H1 (cell line): Measurements from ENCODE around the gene CCNC. TPM values are rescaled to one million over a fixed set of nuclear protein-coding genes. Genes with fewer than 3 reads are reported as not detected.

ENCODE experiments used
- CTCF ChIA-PET: fragments of 300-600 bp; sonication (Branson Sonifier 250); formaldehyde crosslinking; loops from one replicate; lab custom pipeline; 2021; ENCODE audit not compliant: partially characterized antibody; lab: Charles Lee
- POLR2A ChIA-PET: fragments of 300-600 bp; sonication (Branson Sonifier 250); formaldehyde crosslinking; loops from one replicate; lab custom pipeline; 2021; ENCODE audit warnings: inconsistent platforms; ENCODE audit not compliant: partially characterized antibody; lab: Charles Lee
- DNase-seq, 2 experiments: peaks; one replicate each; pipeline versions ENCODE4 v3.0.0 to v3.0.0-alpha.2; 2010 to 2022; ENCODE audit warnings: low spot score in 2 of 2, low read depth in 1 of 2, mixed read lengths in 1 of 2
- FAIRE-seq: peaks from 2 replicates; lab custom pipeline; 2011; peaks lifted over from hg19 to GRCh38; lab: Jason Lieb, UNC
- H2AFZ ChIP-seq: 2 replicates; pipeline ENCODE4 v1.8.1; 2012; ENCODE audit warnings: low read length, inconsistent platforms
- H2AK5ac ChIP-seq: 2 replicates; pipeline ENCODE4 v1.6.1; 2013; ENCODE audit warnings: low read depth, low read length
- H2BK120ac ChIP-seq: replicated peaks from 2 replicates; pipeline ENCODE3; 2013; ENCODE audit warnings: low read depth, low read length, inconsistent platforms
- H2BK12ac ChIP-seq: 2 replicates; pipeline ENCODE4 v1.6.1; 2013; ENCODE audit warnings: low read depth, low read length
- H2BK15ac ChIP-seq: 2 replicates; pipeline ENCODE4 v1.6.1; 2013; ENCODE audit warnings: low read length
- H2BK20ac ChIP-seq: 2 replicates; pipeline ENCODE4 v1.6.1; 2013; ENCODE audit warnings: low read length
- H2BK5ac ChIP-seq: 2 replicates; pipeline ENCODE4 v1.6.1; 2013; ENCODE audit warnings: low read depth, low read length
- H3K14ac ChIP-seq: 2 replicates; pipeline ENCODE4 v1.6.1; 2013; ENCODE audit warnings: inconsistent platforms; ENCODE audit not compliant: insufficient read length
- H3K18ac ChIP-seq: 2 replicates; pipeline ENCODE4 v1.6.1; 2013; ENCODE audit warnings: low read length; ENCODE audit errors: extremely low read depth
- H3K23ac ChIP-seq: 2 replicates; pipeline ENCODE4 v1.6.1; 2013; ENCODE audit warnings: inconsistent platforms; ENCODE audit not compliant: insufficient read length
- H3K23me2 ChIP-seq: 2 replicates; pipeline ENCODE4 v1.6.1; 2013; ENCODE audit warnings: low read depth, low read length
- H3K27ac ChIP-seq: 2 replicates; pipeline ENCODE4 v1.6.1; 2011; ENCODE audit warnings: low read depth, low read length, inconsistent platforms
- H3K27me3 ChIP-seq, 4 experiments: replicated peaks in 1 of 4; 1 replicate in 1 of 4; 2 replicates in 3 of 4; pipeline versions ENCODE4 v1.6.1 to v1.8.1; 2011 to 2013; ENCODE audit warnings: low read length in 3 of 4, mild to moderate bottlenecking in 3 of 4, inconsistent platforms in 2 of 4, mixed read lengths in 2 of 4, moderate library complexity in 1 of 4; ENCODE audit not compliant: control insufficient read depth in 3 of 4, insufficient read depth in 3 of 4; ENCODE audit errors: extremely low read depth in 1 of 4
- H3K36me3 ChIP-seq, 4 experiments: 2 replicates each; pipeline versions ENCODE4 v1.6.1 to v1.8.1; 2011 to 2013; ENCODE audit warnings: mild to moderate bottlenecking in 4 of 4, low read length in 3 of 4, moderate library complexity in 2 of 4, control low read depth in 1 of 4, inconsistent platforms in 1 of 4; ENCODE audit not compliant: insufficient read depth in 4 of 4, control insufficient read depth in 2 of 4
- H3K4ac ChIP-seq: replicated peaks from 2 replicates; pipeline ENCODE3; 2013; ENCODE audit warnings: low read length, low read depth, mixed read lengths, inconsistent platforms; ENCODE audit not compliant: insufficient read length
- H3K4me1 ChIP-seq, 4 experiments: replicated peaks in 1 of 4; 1 replicate in 1 of 4; 2 replicates in 3 of 4; pipeline versions ENCODE4 v1.6.1 to v1.8.1; 2011 to 2013; ENCODE audit warnings: low read length in 3 of 4, inconsistent platforms in 2 of 4, mixed read lengths in 1 of 4; ENCODE audit not compliant: insufficient read depth in 4 of 4, control insufficient read depth in 3 of 4
- H3K4me2 ChIP-seq, 2 experiments: 2 replicates each; pipeline versions ENCODE4 v1.6.1 to v1.8.1; 2011 to 2013; ENCODE audit warnings: low read depth in 2 of 2, low read length in 2 of 2, control low read depth in 1 of 2, inconsistent platforms in 1 of 2, mild to moderate bottlenecking in 1 of 2; ENCODE audit not compliant: insufficient read depth in 1 of 2
- H3K4me3 ChIP-seq, 4 experiments: fragments of 200-600, 300-600 bp in 1 of 4; sonication (generic), shearing (Covaris generic), sonication (Bioruptor Twin) in 1 of 4; 2 replicates each; pipeline versions ENCODE4 v1.5.1 to v1.8.1; 2011 to 2016; ENCODE audit warnings: low read length in 4 of 4, low read depth in 3 of 4, control low read depth in 2 of 4, inconsistent platforms in 2 of 4, mild to moderate bottlenecking in 2 of 4, mixed read lengths in 1 of 4, moderate library complexity in 1 of 4; ENCODE audit not compliant: insufficient read depth in 2 of 4; ENCODE audit errors: extremely low read depth in 1 of 4
- H3K56ac ChIP-seq: replicated peaks from 2 replicates; pipeline ENCODE3; 2013; ENCODE audit warnings: low read depth, mild to moderate bottlenecking, mixed read lengths, low read length, inconsistent platforms; ENCODE audit not compliant: insufficient read length
- H3K79me1 ChIP-seq: 2 replicates; pipeline ENCODE4 v1.6.1; 2013; ENCODE audit warnings: low read depth, low read length, control low read depth
- H3K79me2 ChIP-seq, 2 experiments: 2 replicates each; pipeline versions ENCODE4 v1.6.1 to v1.8.1; 2012 to 2013; ENCODE audit warnings: low read length in 2 of 2, mild to moderate bottlenecking in 2 of 2, inconsistent platforms in 1 of 2; ENCODE audit not compliant: insufficient read depth in 2 of 2, control insufficient read depth in 1 of 2
- H3K9ac ChIP-seq, 4 experiments: replicated peaks in 1 of 4; 1 replicate in 1 of 4; 2 replicates in 3 of 4; pipeline versions ENCODE4 v1.6.1 to v1.8.1; 2011 to 2013; ENCODE audit warnings: low read depth in 3 of 4, low read length in 3 of 4, control low read depth in 2 of 4, mild to moderate bottlenecking in 2 of 4, moderate library complexity in 2 of 4, inconsistent platforms in 1 of 4; ENCODE audit errors: extremely low read depth in 1 of 4
- H3K9me3 ChIP-seq, 2 experiments: 2 replicates each; pipeline versions ENCODE4 v1.6.1 to v1.8.1; 2012 to 2013; ENCODE audit warnings: mild to moderate bottlenecking in 2 of 2, moderate library complexity in 2 of 2, control low read depth in 1 of 2, inconsistent platforms in 1 of 2, low read depth in 1 of 2, low read length in 1 of 2, mixed read lengths in 1 of 2; ENCODE audit not compliant: insufficient read depth in 2 of 2
- H4K20me1 ChIP-seq, 2 experiments: replicated peaks in 1 of 2; 2 replicates each; pipeline versions ENCODE3 to v1.8.1; 2011 to 2013; ENCODE audit warnings: inconsistent platforms in 2 of 2, low read length in 2 of 2, mild to moderate bottlenecking in 1 of 2; ENCODE audit not compliant: insufficient read depth in 2 of 2, control insufficient read depth in 1 of 2
- H4K5ac ChIP-seq: 2 replicates; pipeline ENCODE4 v1.6.1; 2013; ENCODE audit warnings: low read length, low read depth, mixed read lengths, inconsistent platforms; ENCODE audit not compliant: insufficient read length
- H4K8ac ChIP-seq: 2 replicates; pipeline ENCODE4 v1.8.0; 2013; ENCODE audit warnings: mild to moderate bottlenecking, moderate library complexity, low read length, inconsistent platforms; ENCODE audit not compliant: insufficient read depth; ENCODE audit errors: extremely low read depth
- H4K91ac ChIP-seq: replicated peaks from 2 replicates; pipeline ENCODE3; 2013; ENCODE audit warnings: low read length, mixed read lengths, inconsistent platforms; ENCODE audit not compliant: insufficient read length
- CHD1 ChIP-seq: IDR thresholded peaks from 2 replicates; pipeline ENCODE4 v1.6.1; 2012; ENCODE audit warnings: low read depth, low read length, improper control_type of control experiment
- CTBP2 ChIP-seq: IDR thresholded peaks from 2 replicates; pipeline ENCODE4 v1.7.0; 2011; ENCODE audit warnings: borderline replicate concordance, mild to moderate bottlenecking, moderate library complexity, mixed read lengths, low read length; ENCODE audit not compliant: insufficient read depth, insufficient read length
- EGR1 ChIP-seq: IDR thresholded peaks from 2 replicates; pipeline ENCODE4 v1.6.1; 2011; ENCODE audit warnings: low read depth, low read length, borderline replicate concordance
- GTF2F1 ChIP-seq: IDR thresholded peaks from 2 replicates; pipeline ENCODE4 v1.6.1; 2012; ENCODE audit warnings: low read depth, low read length, improper control_type of control experiment, borderline replicate concordance
- JUND ChIP-seq: IDR thresholded peaks from 2 replicates; pipeline ENCODE4 v1.6.1; 2011; ENCODE audit warnings: mild to moderate bottlenecking, improper control_type of control experiment, low read length
- PHF8 ChIP-seq: fragments of 200-600 bp; sonication (generic); conservative IDR thresholded peaks from 2 replicates; pipeline ENCODE4 v1.7.1; 2012; ENCODE audit warnings: low read depth, mild to moderate bottlenecking, inconsistent platforms, low read length, moderate library complexity
- POLR2AphosphoS5 ChIP-seq: IDR thresholded peaks from 2 replicates; pipeline ENCODE4 v1.6.1; 2011; ENCODE audit warnings: low read depth, low read length
- SAP30 ChIP-seq: fragments of 300-600 bp; sonication (generic); IDR thresholded peaks from 2 replicates; pipeline ENCODE4 v1.7.1; 2012; ENCODE audit warnings: low read length, moderate library complexity, mild to moderate bottlenecking, inconsistent platforms; ENCODE audit not compliant: insufficient read depth, insufficient replicate concordance
- SUZ12 ChIP-seq: fragments of 200-600 bp; sonication (generic); IDR thresholded peaks from 2 replicates; pipeline ENCODE4 v1.6.1; 2012; ENCODE audit warnings: mild to moderate bottlenecking, inconsistent platforms, low read length, moderate library complexity, mixed read lengths
- TBP ChIP-seq: IDR thresholded peaks from 2 replicates; pipeline ENCODE4 v1.6.1; 2011; ENCODE audit warnings: low read depth, low read length, improper control_type of control experiment
- WGBS, 2 experiments: shearing (Covaris generic) in 1 of 2; methylation state at CpG; one replicate each; pipeline versions ENCODE4 v1.1.6 to v1.1.7; 2013 to 2015; ENCODE audit warnings: low lambda C conversion rate in 2 of 2, mixed read lengths in 2 of 2, inconsistent platforms in 1 of 2, low coverage in 1 of 2, missing lambda C conversion rate in 1 of 2; ENCODE audit not compliant: insufficient replicate concordance in 2 of 2, insufficient coverage in 1 of 2, insufficient read length in 1 of 2; ENCODE audit errors: extremely low coverage in 1 of 2, missing lambda C conversion rate in 1 of 2; 5-methylcytosine and 5-hydroxymethylcytosine counted together
- polyA plus RNA-seq, 7 experiments: library from polyadenylated mRNA; depleted of rRNA in 3 of 7; stranded (reverse) in 5 of 7; unstranded in 2 of 7; fragments of >200 nt in 5 of 7; fragments of 200-250 nt in 2 of 7; gene quantifications; 1 replicate in 5 of 7; 2 replicates in 1 of 7; 4 replicates in 1 of 7; pipeline versions ENCODE4 v1.2.1 to v1.2.3, GENCODE V29; 2011 to 2013; ENCODE audit warnings: missing spikeins in 2 of 7, mixed read lengths in 2 of 7
- total RNA-seq: library from RNA; stranded (reverse); fragmentation: NEBNext Ultra II Directional; extraction: Animal tissue kit (Norgen Biotek cat#: 25700); gene quantifications from 2 replicates; pipeline ENCODE4 v1.2.1, GENCODE V29; 2021

Gene CCNC
- total and polyA plus RNA-seq, 2 of the 8 experiments (the other 6 are each of a cell fraction or from before 2014, with no cell fraction given), result 45.4 to 107 TPM

- Histone ChIP-seq H3K27ac (no peak overlapping the region), H3K4me2 (peak overlapping the region; percentile 79 to 91), H3K4me3 (peak overlapping the region; percentile 13 to 59 (median 22)), H3K56ac (no peak overlapping the region), H4K91ac (peak overlapping the region; percentile 66), H3K79me2 (no peaks in the 10 kb centered on the region), H2BK12ac (peak overlapping the region; percentile 85; the same call in 1 of the 2 replicates), H2BK15ac (no peak overlapping the region), H3K27me3 (peaks cover 75 to 100% (median 89%) of the 10 kb centered on the region in 4 experiments), H4K20me1 (peaks cover 4 to 12% of the 10 kb centered on the region in 2 experiments), H2BK120ac (no peak overlapping the region), H4K8ac (no peak overlapping the region), H3K23ac (no peak overlapping the region), H3K4ac (no peak overlapping the region), H3K14ac (no peak overlapping the region), H2BK20ac (no peak overlapping the region), H3K36me3 (no peaks in the 10 kb centered on the region), H3K4me1 (peaks cover 0 to 30% (median 15%) of the 10 kb centered on the region in 4 experiments; a peak in 5 of 7 replicates), H4K5ac (no peak overlapping the region), H2AK5ac (no peak overlapping the region), H3K9me3 (no peaks in the 10 kb centered on the region), H3K9ac (no peak overlapping the region), H2AFZ (no peak overlapping the region), H3K23me2 (peaks cover 14% of the 10 kb centered on the region; the same call in 1 of the 2 replicates), H3K79me1 (no peaks in the 10 kb centered on the region), H3K18ac (peak overlapping the region; percentile 62), H2BK5ac (0 out of 2 replicates have a peak overlapping the region, but pooled peaks have one; percentile 32)
- DNase-seq (peak in 1 of 2 experiments; percentile 82), FAIRE-seq (no peak)
- POLR2A ChIA-PET, result interaction anchor here (0.6 to 2.3 kb wide), 3 partner anchors 12 to 44 kb away, joined by 3 to 10 read pairs (median 3); partner anchors contain the start of gene CCNC
- CTCF ChIA-PET, result interaction anchor here (1.0 to 6.6 kb wide), 10 partner anchors 9 to 210 kb away, joined by 3 to 49 read pairs (median 4); no protein-coding TSS in a partner anchor
- 4% methylated on average over 46 of the region's 56 CpGs; no CpG with 5 or more reads in 1 of the 2 experiments for WGBS, 2 experiments
- TF ChIP-seq EGR1 (no peak), POLR2AphosphoS5 (no peak), TBP (no peak), SUZ12 (peak; percentile 98), CHD1 (no peak), GTF2F1 (no peak), SAP30 (no peak), PHF8 (0 out of 2 replicates have a peak, but pooled peaks have one; percentile 12), CTBP2 (no peak), JUND (no peak)
Observed at GRCh38 chr6:99612551-99613408, 44.3 kb upstream of the CCNC start.
